IPS-15b (cell line): ENCODE results near the gene SRP9.
A peak's percentile ranks its signal among the peaks of the same experiment; 100 is the strongest.

ENCODE experiments used
- H3K27me3 ChIP-seq: one replicate; pipeline ENCODE4 v1.6.1; 2013; ENCODE audit warnings: low read length; ENCODE audit not compliant: control insufficient read depth, insufficient read depth
- H3K36me3 ChIP-seq: one replicate; pipeline ENCODE4 v1.6.1; 2013; ENCODE audit warnings: low read length; ENCODE audit not compliant: control insufficient read depth, insufficient read depth
- H3K4me1 ChIP-seq: one replicate; pipeline ENCODE4 v1.6.1; 2013; ENCODE audit warnings: mild to moderate bottlenecking, low read length; ENCODE audit not compliant: control insufficient read depth, insufficient read depth
- H3K4me3 ChIP-seq: one replicate; pipeline ENCODE4 v1.5.1; 2013; ENCODE audit warnings: low read depth, low read length
- H3K9ac ChIP-seq: one replicate; pipeline ENCODE4 v1.6.1; 2013; ENCODE audit warnings: low read depth, mild to moderate bottlenecking, low read length
- H3K9me3 ChIP-seq: one replicate; pipeline ENCODE4 v1.6.1; 2013; ENCODE audit warnings: mild to moderate bottlenecking, low read length; ENCODE audit not compliant: control insufficient read depth, insufficient read depth

SRP9 gene, protein sequence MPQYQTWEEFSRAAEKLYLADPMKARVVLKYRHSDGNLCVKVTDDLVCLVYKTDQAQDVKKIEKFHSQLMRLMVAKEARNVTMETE

DNA sequence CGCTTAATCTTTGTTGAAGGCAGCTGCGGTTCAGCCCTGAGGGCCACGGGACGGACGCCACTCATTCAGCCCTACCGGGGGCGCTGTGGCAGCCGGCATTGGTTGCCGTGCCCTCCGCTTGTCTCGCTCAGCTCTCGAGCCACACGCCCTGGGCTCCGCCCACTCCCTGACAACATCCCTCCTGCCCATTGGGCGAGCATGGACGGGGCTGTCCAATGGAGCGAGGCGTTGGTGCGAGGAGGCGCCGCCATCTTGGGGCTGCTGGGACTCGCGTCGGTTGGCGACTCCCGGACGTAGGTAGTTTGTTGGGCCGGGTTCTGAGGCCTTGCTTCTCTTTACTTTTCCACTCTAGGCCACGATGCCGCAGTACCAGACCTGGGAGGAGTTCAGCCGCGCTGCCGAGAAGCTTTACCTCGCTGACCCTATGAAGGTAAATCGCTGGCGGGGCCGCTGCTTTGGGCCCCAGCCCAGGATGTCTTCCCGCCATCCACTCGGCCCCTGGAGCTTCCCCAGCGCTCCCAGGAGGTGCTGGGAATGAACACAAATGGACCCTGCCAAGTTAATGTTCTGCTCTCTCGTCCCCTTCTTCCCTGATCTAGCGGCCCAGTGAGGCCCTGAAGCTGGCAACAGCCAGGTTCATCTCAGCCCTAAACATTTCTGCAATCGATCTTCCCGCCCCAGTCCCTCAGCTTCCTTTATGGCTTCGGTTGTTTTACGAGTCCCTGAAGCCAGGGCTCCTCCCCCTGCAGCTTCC is at the start of gene SRP9:
Gene SRP9 (plus strand): TSS at position 244 of the 754 bp plus-strand sequence. CDS start 115 bp downstream, at position 359.
- Histone ChIP-seq H3K4me3 (peak within 1 kb of the TSS; percentile 98), H3K36me3 (no peaks in the 10 kb centered on the region), H3K9me3 (no peaks in the 10 kb centered on the region), H3K27me3 (no peaks in the 10 kb centered on the region), H3K4me1 (peaks cover 9% of the 10 kb centered on the region), H3K9ac (peak within 1 kb of the TSS; percentile 98)

DNA sequence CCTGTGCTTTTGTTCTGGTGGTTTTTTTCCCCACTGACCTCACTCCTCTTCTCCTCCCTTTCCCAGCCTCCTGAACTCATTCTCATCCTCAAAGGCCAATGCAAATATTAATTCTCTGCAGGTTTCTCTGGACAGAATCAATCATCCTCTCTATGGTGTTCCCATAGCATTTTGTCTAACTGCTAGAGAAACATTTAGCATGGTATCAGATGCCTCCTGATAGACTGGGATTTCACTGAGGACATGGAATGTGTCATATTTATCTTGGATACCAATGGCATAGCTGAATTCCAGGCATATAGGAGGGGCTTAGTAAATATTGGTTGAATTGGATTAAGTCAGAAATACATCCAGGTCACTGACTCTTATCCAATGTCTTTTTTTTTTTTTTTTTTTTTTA is 46.1 kb upstream of the SRP9 start:
- H3K36me3 ChIP-seq = no peaks in the 10 kb centered on the region
- H3K9ac ChIP-seq = no peak overlapping the region
- no peak overlapping the region for H3K4me3 ChIP-seq
- peaks cover 11% of the 10 kb centered on the region for H3K27me3 ChIP-seq
- no peaks in the 10 kb centered on the region for H3K9me3 ChIP-seq
- no peaks in the 10 kb centered on the region for H3K4me1 ChIP-seq

DNA sequence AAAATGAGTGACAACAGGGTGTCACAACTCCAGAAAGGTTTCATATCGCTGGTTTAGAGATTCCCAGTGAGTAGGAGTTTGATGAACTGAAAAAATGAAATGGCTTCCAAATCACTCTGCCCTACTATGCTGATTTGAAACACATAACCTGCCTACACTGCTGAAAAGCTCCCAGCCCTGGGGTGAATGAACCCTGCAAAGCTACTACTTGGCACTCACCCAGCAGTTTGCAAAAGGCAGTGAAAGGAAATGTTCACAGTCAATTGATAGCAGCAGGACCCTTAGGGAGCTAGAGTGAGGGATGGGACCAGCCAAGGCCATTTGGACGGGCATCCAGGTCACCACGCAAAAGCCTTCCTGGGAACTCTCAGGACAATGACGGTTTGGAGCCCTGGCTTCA is 44.4 kb upstream of the SRP9 start:
- Histone ChIP-seq H3K4me3 (no peak overlapping the region), H3K9ac (no peak overlapping the region), H3K9me3 (no peaks in the 10 kb centered on the region), H3K27me3 (peaks cover 28% of the 10 kb centered on the region), H3K36me3 (no peaks in the 10 kb centered on the region), H3K4me1 (no peaks in the 10 kb centered on the region)

DNA sequence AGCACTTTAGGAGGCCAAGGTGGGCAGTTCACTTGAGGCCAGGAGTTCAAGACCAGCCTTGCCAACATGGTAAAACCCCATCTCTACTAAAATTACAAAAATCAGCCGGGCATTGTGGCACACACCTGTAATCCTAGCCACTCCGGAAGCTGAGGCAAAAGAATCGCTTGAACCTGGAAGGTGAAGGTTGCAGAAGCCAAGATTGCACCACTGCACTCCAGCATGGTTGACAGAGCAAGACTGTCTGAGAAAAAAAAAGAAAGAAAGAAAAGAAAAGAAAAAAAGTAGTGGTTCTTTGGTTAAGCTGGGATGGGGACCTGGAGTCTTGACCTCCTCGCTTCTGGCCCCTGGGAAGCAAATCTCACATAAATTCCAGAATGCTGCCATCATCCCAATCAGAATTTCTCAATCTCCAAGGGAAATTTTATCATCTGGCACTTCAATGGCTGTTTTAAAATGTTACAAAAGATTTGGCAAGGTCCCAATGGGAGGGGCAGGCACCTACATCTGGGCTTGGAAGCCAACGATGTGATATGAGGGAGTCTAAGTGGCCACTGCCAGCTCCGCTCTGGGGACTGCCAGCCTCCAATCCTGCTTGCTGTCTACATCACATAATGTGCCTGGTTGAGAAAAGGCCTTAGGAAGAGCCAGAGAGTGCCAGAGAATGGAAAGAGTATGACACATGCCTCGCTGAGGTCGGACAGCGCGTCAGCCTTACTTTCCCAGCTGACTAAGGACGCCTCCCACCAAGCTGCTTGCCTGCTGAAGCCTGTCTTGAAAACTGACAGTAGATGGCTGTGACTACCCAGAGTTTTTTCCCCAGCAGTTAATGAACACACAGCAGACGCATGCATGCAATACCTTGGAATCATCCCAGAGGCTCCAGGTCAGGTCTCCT is 42.1 kb upstream of the SRP9 start:
- Histone ChIP-seq H3K4me1 (no peaks in the 10 kb centered on the region), H3K9me3 (no peaks in the 10 kb centered on the region), H3K36me3 (no peaks in the 10 kb centered on the region), H3K4me3 (no peak overlapping the region), H3K27me3 (peaks cover 44% of the 10 kb centered on the region), H3K9ac (no peak overlapping the region)

DNA sequence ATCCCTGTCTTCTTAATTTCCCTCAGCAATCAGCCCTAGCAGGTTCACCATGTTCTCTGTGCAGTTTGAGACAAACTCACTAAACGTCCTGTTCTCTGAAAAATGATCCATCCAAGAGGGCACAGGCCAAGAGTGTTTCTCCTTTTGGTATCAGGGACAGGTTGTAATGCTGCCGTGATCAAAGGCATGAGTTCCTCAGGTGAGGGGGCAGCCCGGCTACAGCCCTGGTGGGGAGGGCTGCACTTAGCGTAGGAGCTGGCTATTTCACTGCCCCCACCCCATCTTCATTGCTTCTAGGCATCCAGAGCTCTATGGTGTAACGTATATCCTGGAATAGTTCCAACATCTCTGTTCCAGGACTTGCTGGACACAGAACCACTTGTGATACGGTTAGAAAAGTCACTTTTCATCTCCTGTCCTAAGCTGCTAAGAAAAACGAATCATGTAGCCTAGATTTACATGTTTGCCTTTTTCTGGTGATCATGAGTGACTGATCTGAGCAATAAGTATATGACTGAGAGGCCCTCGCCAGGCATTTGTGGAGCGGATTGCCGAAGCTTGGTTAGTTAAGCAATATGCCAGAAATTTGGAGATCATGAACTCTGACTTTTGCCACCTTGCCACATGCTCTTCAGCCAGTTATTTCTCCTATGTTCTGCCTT is 41.1 kb upstream of the SRP9 start:
- peaks cover 44% of the 10 kb centered on the region for H3K27me3 ChIP-seq
- no peaks in the 10 kb centered on the region for H3K4me1 ChIP-seq
- H3K9me3 ChIP-seq = no peaks in the 10 kb centered on the region
- no peak overlapping the region for H3K9ac ChIP-seq
- H3K36me3 ChIP-seq = no peaks in the 10 kb centered on the region
- H3K4me3 ChIP-seq = no peak overlapping the region

DNA sequence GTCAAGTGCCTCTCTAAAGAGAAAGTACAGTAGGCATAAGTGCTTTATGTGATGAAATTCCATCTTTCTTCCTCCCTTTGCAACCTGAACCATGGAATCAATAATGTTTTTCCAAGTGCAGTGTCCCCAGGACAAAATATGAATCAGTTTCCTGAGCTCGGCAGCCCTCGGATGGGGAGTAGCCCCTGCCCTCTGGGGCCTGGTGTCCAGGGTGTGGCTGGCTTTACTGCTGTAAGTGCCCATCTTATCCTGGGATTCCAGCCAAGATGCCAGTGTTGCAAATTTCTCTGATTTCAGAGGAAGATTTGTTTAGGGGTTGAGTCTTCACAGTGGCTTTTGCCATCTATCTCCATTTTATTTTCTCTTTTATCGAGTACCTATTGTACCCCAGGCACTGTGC is 40.5 kb upstream of the SRP9 start:
- H3K4me3 ChIP-seq = no peak overlapping the region
- H3K27me3 ChIP-seq = peaks cover 44% of the 10 kb centered on the region
- no peaks in the 10 kb centered on the region for H3K9me3 ChIP-seq
- no peak overlapping the region for H3K9ac ChIP-seq
- H3K36me3 ChIP-seq = no peaks in the 10 kb centered on the region
- no peaks in the 10 kb centered on the region for H3K4me1 ChIP-seq

DNA sequence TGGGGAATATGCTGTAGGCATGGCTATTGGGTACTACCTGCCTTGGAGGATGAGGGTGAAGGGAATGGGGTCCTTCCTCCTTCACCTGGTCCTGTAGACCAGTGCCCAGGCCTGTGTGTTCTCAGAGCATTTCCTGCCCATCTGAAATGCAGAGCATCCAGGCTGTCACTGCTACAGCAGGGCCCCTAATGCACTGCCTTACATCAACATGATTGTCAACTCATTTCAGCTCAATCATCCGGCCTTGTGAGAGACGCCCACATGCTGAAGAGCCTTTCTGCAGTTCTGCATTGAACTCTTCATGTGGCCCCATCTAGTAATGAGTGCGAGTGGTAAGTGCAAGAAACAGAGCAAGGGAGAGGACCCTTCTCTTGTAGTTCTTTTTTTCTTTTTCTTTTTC is 39.8 kb upstream of the SRP9 start:
- no peak overlapping the region for H3K4me3 ChIP-seq
- H3K9me3 ChIP-seq = no peaks in the 10 kb centered on the region

DNA sequence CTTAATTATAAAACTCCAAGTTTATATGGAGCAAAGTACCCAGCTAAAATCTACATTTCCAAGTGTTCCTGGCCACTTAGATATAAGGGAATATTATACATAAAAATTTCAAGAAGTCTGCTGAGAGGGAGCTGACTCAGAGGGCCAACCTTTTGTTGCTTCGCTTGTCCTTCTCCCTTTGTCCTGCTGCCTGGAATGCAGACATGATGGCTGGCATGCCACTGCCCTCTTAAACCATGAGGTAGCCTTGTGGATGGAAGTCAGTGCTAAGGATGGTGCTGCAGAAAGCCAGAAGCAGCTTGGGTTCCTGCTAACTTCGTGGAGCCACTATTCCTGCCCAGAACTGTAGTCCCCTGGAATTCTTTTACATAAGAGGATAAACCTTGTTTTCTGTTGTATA is 38.9 kb upstream of the SRP9 start:
- Histone ChIP-seq H3K4me3 (no peak overlapping the region), H3K36me3 (no peaks in the 10 kb centered on the region), H3K4me1 (no peaks in the 10 kb centered on the region), H3K27me3 (peaks cover 44% of the 10 kb centered on the region), H3K9ac (no peak overlapping the region), H3K9me3 (no peaks in the 10 kb centered on the region)

More for the DNA sequence above, 39.8 kb upstream of the SRP9 start:
- Histone ChIP-seq H3K4me1 (no peaks in the 10 kb centered on the region), H3K36me3 (no peaks in the 10 kb centered on the region), H3K27me3 (peaks cover 44% of the 10 kb centered on the region), H3K9ac (no peak overlapping the region)

DNA sequence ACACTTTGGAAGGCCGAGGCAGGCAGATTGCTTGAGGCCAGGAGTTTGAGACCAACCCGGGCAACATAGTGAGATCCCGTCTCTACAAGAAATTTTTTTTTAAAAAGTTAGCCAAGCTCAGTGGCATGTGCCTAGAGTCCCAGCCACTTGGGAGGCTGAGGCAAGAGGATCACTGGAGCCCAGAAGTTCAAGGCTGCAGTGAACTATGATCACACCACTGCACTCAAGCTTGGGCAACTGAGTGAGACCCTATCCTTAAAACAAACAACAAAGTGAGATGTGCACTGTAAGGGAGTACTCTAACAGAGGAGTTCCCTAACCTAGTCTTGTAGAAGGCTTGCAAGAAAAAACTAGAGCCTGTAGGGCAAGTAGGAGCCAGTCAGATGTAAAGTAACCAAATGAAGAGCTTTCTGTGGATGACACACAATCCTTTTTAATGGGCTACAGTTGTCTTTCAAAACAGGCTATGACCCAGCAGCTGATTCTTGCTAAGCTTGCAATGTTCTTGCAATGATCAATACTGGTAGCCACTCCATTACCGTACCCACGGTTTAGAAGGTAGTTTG is 38.0 kb upstream of the SRP9 start:
- H3K9ac ChIP-seq = no peak overlapping the region
- no peaks in the 10 kb centered on the region for H3K36me3 ChIP-seq
- peaks cover 43% of the 10 kb centered on the region for H3K27me3 ChIP-seq
- no peaks in the 10 kb centered on the region for H3K9me3 ChIP-seq
- no peak overlapping the region for H3K4me3 ChIP-seq
- no peaks in the 10 kb centered on the region for H3K4me1 ChIP-seq

DNA sequence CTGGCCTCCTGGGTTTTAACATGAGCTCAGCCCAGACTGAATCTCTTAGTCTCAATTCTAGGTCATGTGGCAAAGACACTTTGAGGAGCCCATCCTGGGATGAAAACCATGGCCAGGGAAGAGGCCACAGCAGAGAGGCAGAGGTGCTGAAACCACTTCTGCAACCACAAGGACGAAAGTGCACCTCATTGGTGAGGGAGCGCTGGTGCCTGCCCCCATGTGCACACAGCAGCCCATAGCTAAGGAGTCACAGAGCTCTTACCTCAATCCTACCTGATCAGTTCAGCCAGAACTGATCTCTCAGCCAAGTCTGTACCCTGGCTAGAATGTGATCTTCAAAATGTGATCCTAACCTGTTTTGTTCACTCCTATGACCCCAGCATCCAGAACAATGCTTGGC is 32.9 kb upstream of the SRP9 start:
- Histone ChIP-seq H3K4me1 (no peaks in the 10 kb centered on the region), H3K9ac (no peak overlapping the region), H3K4me3 (no peak overlapping the region), H3K36me3 (no peaks in the 10 kb centered on the region), H3K9me3 (no peaks in the 10 kb centered on the region), H3K27me3 (peaks cover 17% of the 10 kb centered on the region)

DNA sequence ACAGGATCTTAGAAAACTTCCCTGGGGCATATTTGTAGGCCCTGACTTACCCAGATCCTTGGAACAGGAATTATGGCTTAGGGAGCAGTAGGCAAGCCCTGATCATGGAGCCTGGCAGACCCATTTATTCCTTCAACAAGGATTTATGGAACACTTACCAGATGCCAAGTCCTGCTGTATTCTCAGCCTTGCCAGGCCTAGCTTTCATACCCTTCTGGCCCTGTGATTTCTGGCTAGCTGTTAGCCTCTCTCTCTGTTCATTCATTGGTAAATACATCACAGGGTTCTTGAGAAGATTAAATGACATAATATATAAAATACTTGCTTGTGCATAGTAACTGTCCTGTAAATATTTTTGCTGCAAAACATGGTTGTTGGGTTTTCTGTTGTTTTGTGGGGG is 32.4 kb upstream of the SRP9 start:
- H3K4me3 ChIP-seq = no peak overlapping the region
- H3K27me3 ChIP-seq = peaks cover 13% of the 10 kb centered on the region
- no peaks in the 10 kb centered on the region for H3K36me3 ChIP-seq
- H3K4me1 ChIP-seq = no peaks in the 10 kb centered on the region
- no peaks in the 10 kb centered on the region for H3K9me3 ChIP-seq
- no peak overlapping the region for H3K9ac ChIP-seq
